ENCODE measurements around the gene NEURL1. TPM values are rescaled to one million over a fixed set of nuclear protein-coding genes. Genes with fewer than 3 reads are reported as not detected.

Gene NEURL1
- total and polyA plus RNA-seq, 2 donors (not counting 3 experiments of a cell fraction or from before 2014, with no cell fraction given): 0.06 to 0.22 TPM

GRCh38 chr10:103640436-103641181 is 147.1 kb downstream of the NEURL1 start:
- Histone ChIP-seq H3K4me1 (ENCODE audit: control insufficient read depth, extremely low read depth, insufficient read depth, low read length) (peaks cover 7% of the 10 kb centered on the region), H3K27ac (ENCODE audit: insufficient read depth, low read depth, low read length) (no peak overlapping the region), H3K4me3 (replicated peaks in 1 of 3; ENCODE audit: insufficient read depth in 1 of 3, low read depth in 1 of 3, low read length in 3 of 3) (no peak overlapping the region), H3K27me3 (ENCODE audit: control insufficient read depth in 2 of 2, insufficient read depth in 2 of 2, low read length in 2 of 2) (peaks cover 0 to 2% of the 10 kb centered on the region in 2 experiments), H3K4me2 (ENCODE audit: insufficient read depth, low read length) (no peak overlapping the region), H4K20me1 (replicated peaks; ENCODE audit: control insufficient read depth, extremely low read depth, insufficient read depth, low read length) (no peaks in the 10 kb centered on the region), H3K9ac (replicated peaks; ENCODE audit: extremely low read depth, insufficient read depth, low read length) (no peak overlapping the region), H2AFZ (ENCODE audit: low read depth, low read length) (no peak overlapping the region), H3K9me3 (replicated peaks; ENCODE audit: control insufficient read depth, insufficient read depth, low read length) (no peaks in the 10 kb centered on the region), H3K9me1 (replicated peaks; ENCODE audit: control insufficient read depth, extremely low read depth, insufficient read depth, low read length) (no peaks in the 10 kb centered on the region), H3K79me2 (ENCODE audit: control insufficient read depth, insufficient read depth, low read length) (no peaks in the 10 kb centered on the region), H3K36me3 (ENCODE audit: control insufficient read depth in 2 of 2, extremely low read depth in 1 of 2, insufficient read depth in 2 of 2, low read length in 2 of 2) (no peaks in the 10 kb centered on the region)
- DNase-seq (ENCODE audit: low read depth, low spot score) (no peak), FAIRE-seq (no peak)
- no TSS peak for BruUV-seq (replicated peaks)
- intact Hi-C loops (cut with micrococcal nuclease): no loop called here
- CTCF ChIA-PET: no interaction called here
- dilution Hi-C loops (cut with MboI; ENCODE audit: extremely low pct_ligation_motif_present, low sequenced_read_pairs): no loop called here
- POLR2A ChIA-PET: no interaction called here
- TF ChIP-seq MAX (IDR thresholded peaks at IDR 0.05; ENCODE audit: insufficient read depth, insufficient read length) (no peak), EZH2 (IDR thresholded peaks at IDR 0.05; ENCODE audit: borderline replicate concordance, low read depth, low read length, severe bottlenecking) (no peak), CTCF (IDR thresholded peaks at IDR 0.05; ENCODE audit: extremely low read depth in 1 of 2, insufficient read depth in 1 of 2, low read depth in 1 of 2, low read length in 2 of 2) (no peak), POLR2AphosphoS5 (IDR thresholded peaks at IDR 0.05; ENCODE audit: insufficient read depth, low read depth, low read length) (no peak), JUN (IDR thresholded peaks at IDR 0.05; ENCODE audit: borderline replicate concordance, insufficient read depth, insufficient read length, low read depth) (no peak), FOS (IDR thresholded peaks at IDR 0.05; ENCODE audit: borderline replicate concordance, insufficient read depth, low read length) (no peak), MYC (IDR thresholded peaks at IDR 0.05; ENCODE audit: low read depth, low read length) (no peak)

All from endothelial cell of umbilical vein (primary cell).